Measurements from ENCODE around the gene ISG20L2. TPM values are rescaled to one million over a fixed set of nuclear protein-coding genes. Genes with fewer than 3 reads are reported as not detected.

Gene ISG20L2
- total and polyA plus RNA-seq, 12 donors: 5.7 to 17.5 (median 13.3) TPM

DNA sequence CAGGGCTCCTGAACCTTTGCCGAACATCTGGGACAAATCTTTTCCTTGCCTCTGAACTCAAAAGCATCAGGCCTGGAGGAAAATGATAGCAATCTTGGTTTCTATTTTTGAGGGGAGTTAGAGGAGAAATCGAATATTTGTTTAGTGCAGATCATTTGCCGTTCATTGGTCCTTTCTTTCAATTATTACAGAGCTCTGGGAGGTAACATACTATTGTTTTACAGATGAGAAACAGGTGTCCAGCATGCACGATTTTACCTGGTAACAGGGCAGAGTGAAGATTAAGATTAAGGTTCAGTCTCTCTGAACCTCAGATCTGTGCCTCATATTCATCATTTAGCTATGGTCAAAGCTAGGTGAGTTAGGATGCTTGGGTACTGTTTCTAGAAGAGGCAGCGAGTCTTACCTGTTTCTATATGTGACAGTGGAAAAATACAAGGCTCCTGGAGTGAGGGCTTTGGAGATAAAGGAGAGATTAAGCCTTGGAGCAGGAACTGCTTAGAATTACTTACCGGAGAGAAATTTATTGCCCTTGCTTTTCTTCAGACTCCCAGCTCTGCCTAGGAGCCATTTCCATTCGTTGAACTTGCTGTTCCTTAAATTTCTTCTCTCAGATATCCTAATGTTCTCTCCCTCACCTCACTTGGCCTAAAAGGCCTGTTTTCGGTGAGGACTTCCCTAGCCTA is 40.2 kb upstream of the ISG20L2 start:
- ATAC-seq: no peak
- H3K4me3 ChIP-seq: peak overlapping the region; percentile 73 to 99 (median 95)
- no peak for DNase-seq
- TF ChIP-seq, protein P1, sequence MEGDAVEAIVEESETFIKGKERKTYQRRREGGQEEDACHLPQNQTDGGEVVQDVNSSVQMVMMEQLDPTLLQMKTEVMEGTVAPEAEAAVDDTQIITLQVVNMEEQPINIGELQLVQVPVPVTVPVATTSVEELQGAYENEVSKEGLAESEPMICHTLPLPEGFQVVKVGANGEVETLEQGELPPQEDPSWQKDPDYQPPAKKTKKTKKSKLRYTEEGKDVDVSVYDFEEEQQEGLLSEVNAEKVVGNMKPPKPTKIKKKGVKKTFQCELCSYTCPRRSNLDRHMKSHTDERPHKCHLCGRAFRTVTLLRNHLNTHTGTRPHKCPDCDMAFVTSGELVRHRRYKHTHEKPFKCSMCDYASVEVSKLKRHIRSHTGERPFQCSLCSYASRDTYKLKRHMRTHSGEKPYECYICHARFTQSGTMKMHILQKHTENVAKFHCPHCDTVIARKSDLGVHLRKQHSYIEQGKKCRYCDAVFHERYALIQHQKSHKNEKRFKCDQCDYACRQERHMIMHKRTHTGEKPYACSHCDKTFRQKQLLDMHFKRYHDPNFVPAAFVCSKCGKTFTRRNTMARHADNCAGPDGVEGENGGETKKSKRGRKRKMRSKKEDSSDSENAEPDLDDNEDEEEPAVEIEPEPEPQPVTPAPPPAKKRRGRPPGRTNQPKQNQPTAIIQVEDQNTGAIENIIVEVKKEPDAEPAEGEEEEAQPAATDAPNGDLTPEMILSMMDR (IDR thresholded peaks at IDR 0.05): no peak
- WGBS, 2 donors: 16 to 21% methylated on average over 8 of the region's 8 CpGs
- peaks cover 0 to 30% (median 0%) of the 10 kb centered on the region in 9 donors for H3K36me3 ChIP-seq
- H3K27me3 ChIP-seq: no peaks in the 10 kb centered on the region
- peak overlapping the region in 6 of 10 donors; percentile 95 to 98 (median 96) for H3K27ac ChIP-seq
- intact Hi-C loops (cut with DNase I): loop anchor here in 5 of 10 donors (5.0 kb wide), 2 partner anchors 41 to 91 kb away; partner anchors contain the start of genes ISG20L2 (in 4 of the 5), METTL25B (in 4 of the 5) and NES (in 1 of the 5)
- H3K4me1 ChIP-seq: peaks cover 19 to 67% (median 60%) of the 10 kb centered on the region in 9 donors
- H3K9me3 ChIP-seq: no peaks in the 10 kb centered on the region

DNA sequence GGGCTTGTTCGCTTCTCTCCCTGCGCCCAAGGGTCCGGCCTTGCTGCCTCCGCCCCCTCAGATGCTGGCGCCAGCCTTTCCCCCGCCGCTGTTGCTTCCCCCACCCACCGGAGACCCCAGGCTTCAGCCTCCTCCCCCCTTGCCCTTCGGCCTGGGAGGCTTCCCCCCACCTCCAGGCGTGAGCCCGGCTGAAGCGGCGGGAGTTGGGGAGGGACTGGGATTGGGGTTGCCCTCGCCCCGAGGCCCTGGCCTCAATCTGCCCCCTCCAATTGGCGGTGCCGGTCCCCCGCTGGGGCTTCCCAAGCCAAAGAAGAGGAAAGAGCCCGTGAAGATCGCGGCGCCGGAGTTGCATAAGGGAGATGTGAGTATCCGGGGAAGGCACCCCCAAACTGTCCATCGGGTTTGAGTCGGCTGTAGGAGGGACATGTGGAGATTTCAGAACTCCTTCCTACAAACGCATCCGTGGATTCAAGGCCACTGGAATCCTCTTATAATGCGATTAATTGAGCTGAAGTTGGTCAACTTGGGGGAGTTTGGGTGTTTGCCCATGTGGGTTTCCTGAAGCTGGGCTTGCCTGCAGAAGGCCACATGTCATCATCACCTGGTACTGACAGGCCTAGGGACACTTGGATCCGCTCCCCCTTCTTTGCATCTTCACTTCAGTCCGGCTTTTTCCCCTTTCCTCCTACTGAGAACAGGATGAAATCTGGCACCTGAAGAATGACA is 39.5 kb upstream of the ISG20L2 start:
- WGBS, 2 donors: 0% methylated on average over 31 of the region's 31 CpGs
- Histone ChIP-seq H3K36me3 (peaks cover 0 to 30% (median 0%) of the 10 kb centered on the region in 9 donors), H3K9me3 (no peaks in the 10 kb centered on the region), H3K27me3 (no peaks in the 10 kb centered on the region), H3K4me1 (peaks cover 13 to 60% (median 53%) of the 10 kb centered on the region in 9 donors), H3K4me3 (peak overlapping the region; percentile 73 to 99 (median 95)), H3K27ac (peak overlapping the region; percentile 75 to 98 (median 96))
- DNase-seq (peak; percentile 40 to 45), ATAC-seq (peak; percentile 1 to 40 (median 13))
- TF ChIP-seq, protein P1 (IDR thresholded peaks at IDR 0.05): no peak
- intact Hi-C loops (cut with DNase I): loop anchor here in 7 of 10 donors (1.0 to 5.0 kb wide), 7 partner anchors 15 to 91 kb away; partner anchors contain the start of genes ISG20L2 (in 7 of the 7), METTL25B (in 7 of the 7), MRPL24 (in 2 of the 7) and HDGF (in 1 of the 7)

DNA sequence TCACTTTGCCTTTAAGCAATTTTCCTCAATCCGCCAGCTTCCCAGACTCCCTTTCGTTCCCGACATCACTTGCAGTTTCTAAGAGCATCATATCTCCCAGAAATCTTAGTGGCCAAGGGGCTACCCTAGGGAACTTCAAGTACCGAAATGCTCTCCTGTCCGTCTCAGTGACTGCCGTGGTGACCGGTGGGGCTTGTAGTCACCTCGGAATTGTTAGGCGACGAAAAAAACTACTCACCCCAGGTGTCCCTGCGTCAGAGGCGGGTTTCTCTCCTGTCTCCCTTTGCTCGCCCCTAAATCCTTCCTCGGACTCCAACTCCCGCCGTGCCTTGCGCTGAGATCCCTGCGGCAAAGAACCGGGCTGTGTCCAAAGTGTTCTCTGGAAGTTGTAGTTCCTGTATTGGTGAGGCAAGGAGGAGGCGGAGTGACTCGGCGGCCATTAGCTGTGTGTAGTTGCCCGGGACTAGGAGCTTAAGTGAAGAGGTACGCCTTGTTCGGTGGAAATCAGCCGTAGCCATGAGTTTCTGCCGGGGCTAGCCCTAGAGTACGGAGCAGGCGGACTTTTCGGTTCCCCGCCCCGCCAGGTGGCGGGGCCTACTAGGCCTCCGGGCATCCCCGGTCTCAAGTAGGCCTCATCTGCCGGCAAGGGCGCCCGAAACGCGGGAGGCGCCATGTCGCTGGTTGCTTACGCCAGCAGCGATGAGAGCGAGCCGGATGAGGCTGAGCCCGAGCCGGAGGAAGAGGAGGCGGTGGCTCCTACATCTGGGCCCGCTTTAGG is 38.7 kb upstream of the ISG20L2 start, which contains the start of gene PRCC:
PRCC (plus strand) TSS at position 435 of the 778 bp plus-strand sequence; CDS start at position 672, 237 bp downstream.
- 0 to 1% methylated on average over 49 to 50 of the region's 50 CpGs for WGBS, 2 donors
- H3K4me1 ChIP-seq: peaks cover 12 to 53% (median 45%) of the 10 kb centered on the region in 9 donors
- DNase-seq (peak; percentile 94 to 99), ATAC-seq (peak; percentile 96 to 98 (median 97))
- H3K27me3 ChIP-seq: no peaks in the 10 kb centered on the region
- H3K36me3 ChIP-seq: peaks cover 0 to 25% (median 0%) of the 10 kb centered on the region in 9 donors
- H3K4me3 ChIP-seq: peak within 1 kb of the TSS; percentile 73 to 99 (median 95)
- intact Hi-C loops (cut with DNase I): loop anchor here in 7 of 10 donors (1.0 to 5.0 kb wide), 7 partner anchors 14 to 90 kb away; partner anchors contain the start of genes ISG20L2 (in 7 of the 7), METTL25B (in 7 of the 7), MRPL24 (in 2 of the 7) and HDGF (in 1 of the 7)
- no peaks in the 10 kb centered on the region for H3K9me3 ChIP-seq
- H3K27ac ChIP-seq: peak within 1 kb of the TSS; percentile 90 to 98 (median 96)
- TF ChIP-seq, protein P1 (IDR thresholded peaks at IDR 0.05): no peak
